Activated CD8-positive, alpha-beta memory T cell treated with anti-CD3 and anti-CD28 coated beads, Interleukin-2, amount 10 ng/mL, durations not matched to agents 7 days and 5 days (primary cell): Measurements from ENCODE around the gene RBL2. TPM values are rescaled to one million over a fixed set of nuclear protein-coding genes. Genes with fewer than 3 reads are reported as not detected.
"Not testable (repeated sequence)": the region's sequence is repeated elsewhere in the genome, so short reads cannot be mapped to it uniquely, and the experiment has no call there.

Experiments used
- ATAC-seq: fragments of 150-1000 bp; cut with Tn5 transposase; one replicate; pipeline ENCODE4 v1.10.0; 2021; ENCODE audit warnings: moderate library complexity
- CTCF ChIA-PET: fragments of 350-600 bp; sonication (Branson Sonifier 250); formaldehyde crosslinking; loops from one replicate; lab custom pipeline; 2021; ENCODE audit warnings: antibody characterized with exemption; lab: Charles Lee
- DNase-seq: peaks from one replicate; pipeline ENCODE4 v3.0.0-alpha.2; 2020
- H3K27ac Mint-ChIP-seq: one replicate; pipeline ENCODE4 v1.8.0; 2021; ENCODE audit warnings: mild to moderate bottlenecking, mixed read lengths
- H3K27me3 Mint-ChIP-seq: one replicate; pipeline ENCODE4 v1.8.0; 2021; ENCODE audit warnings: mixed read lengths
- H3K36me3 Mint-ChIP-seq: one replicate; pipeline ENCODE4 v1.8.0; 2021; ENCODE audit warnings: mild to moderate bottlenecking, mixed read lengths
- H3K4me1 Mint-ChIP-seq: one replicate; pipeline ENCODE4 v1.8.0; 2021; ENCODE audit warnings: mixed read lengths
- H3K4me3 Mint-ChIP-seq: one replicate; pipeline ENCODE4 v1.8.0; 2021; ENCODE audit warnings: mild to moderate bottlenecking, moderate library complexity, mixed read lengths
- H3K9me3 Mint-ChIP-seq: one replicate; pipeline ENCODE4 v1.8.0; 2022; ENCODE audit warnings: low read depth, mixed read lengths
- total RNA-seq, 2 experiments: library from RNA; stranded (reverse); gene quantifications; one replicate each; pipeline ENCODE4 v1.2.3, GENCODE V29; 2021

Gene RBL2
- total RNA-seq, 2 experiments from 2014 or later: 121 to 155 TPM

DNA sequence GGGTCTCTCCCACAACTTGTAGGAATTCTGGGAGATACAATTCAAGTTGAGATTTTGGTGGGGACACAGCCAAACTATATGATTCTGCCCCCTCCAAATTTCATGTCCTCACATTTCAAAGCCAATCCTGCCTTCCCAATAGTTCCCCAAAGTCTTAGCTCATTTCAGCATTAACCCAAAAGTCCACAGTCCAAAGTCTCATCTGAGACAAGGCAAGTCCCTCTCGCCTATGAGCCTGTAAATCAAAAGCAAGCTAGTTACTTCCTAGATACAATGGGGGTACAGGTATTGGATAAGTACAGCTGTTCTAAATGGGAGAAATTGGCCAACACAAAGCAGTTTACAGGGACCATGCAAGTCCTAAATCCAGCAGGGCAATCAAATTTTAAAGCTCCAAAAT, 78.5 kb downstream of the RBL2 start:
- H3K27me3 Mint-ChIP-seq, DNase-seq, H3K9me3 Mint-ChIP-seq, ATAC-seq, H3K27ac Mint-ChIP-seq, H3K4me3 Mint-ChIP-seq: not testable (repeated sequence)
- Mint-ChIP-seq H3K36me3 (peaks cover 14% of the 10 kb centered on the region), H3K4me1 (peaks cover 42% of the 10 kb centered on the region)
- CTCF ChIA-PET: interaction anchor here (0.8 to 2.3 kb wide), 4 partner anchors 9 to 37 kb away, joined by 3 to 8 read pairs (median 6); partner anchors contain the start of gene AKTIP

DNA sequence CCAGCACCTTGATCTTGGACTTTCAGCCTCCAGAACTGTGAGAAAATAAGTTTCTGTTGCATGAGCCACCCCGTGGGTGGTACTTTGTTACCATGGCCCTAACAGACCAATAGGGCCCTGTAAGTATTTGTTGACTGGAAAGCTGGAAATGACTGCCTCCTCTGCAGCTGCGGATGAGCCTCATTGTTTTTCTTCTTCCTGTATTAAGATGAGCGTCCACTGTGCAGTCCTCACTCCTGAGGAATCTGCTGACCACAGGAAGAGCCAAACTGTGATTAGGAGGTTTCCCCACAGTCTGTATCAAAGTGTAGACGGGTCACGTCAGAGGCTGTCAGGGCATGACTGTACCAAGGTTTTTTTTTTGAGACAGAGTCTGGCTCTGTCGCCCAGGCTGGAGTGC, 81.0 kb downstream of the RBL2 start:
- H3K27me3 Mint-ChIP-seq: no peaks in the 10 kb centered on the region
- CTCF ChIA-PET: no interaction called here

DNA sequence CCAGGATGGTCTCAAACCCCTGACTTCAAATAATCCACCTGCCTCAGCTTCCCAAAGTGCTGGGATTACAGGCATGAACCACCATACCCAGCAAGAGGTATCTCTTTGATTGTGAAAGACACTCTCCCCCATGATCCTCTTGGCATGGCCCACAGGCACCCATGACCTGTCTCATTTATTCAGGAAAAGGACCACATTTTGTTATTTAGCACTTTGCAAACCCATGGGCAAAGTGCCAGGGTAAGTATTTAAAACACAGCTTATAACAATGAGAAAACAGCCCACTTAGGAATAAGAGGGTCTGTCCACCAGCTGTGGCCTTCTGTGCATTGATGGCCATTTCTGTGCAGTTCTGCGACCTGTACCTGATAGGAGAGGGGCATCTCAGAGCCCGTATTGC, 81.5 kb downstream of the RBL2 start:
- CTCF ChIA-PET: interaction anchor here (3.8 kb wide), 1 partner anchor 12 kb away, joined by 14 read pairs; the partner anchor contains the start of gene AKTIP
- peak overlapping the region; percentile 48 for H3K27ac Mint-ChIP-seq
- peaks cover 19% of the 10 kb centered on the region for H3K36me3 Mint-ChIP-seq
- no peak for ATAC-seq
- peaks cover 57% of the 10 kb centered on the region for H3K4me1 Mint-ChIP-seq
- no peak overlapping the region for H3K4me3 Mint-ChIP-seq
- no peak for DNase-seq
- no peaks in the 10 kb centered on the region for H3K27me3 Mint-ChIP-seq
- peaks cover 5% of the 10 kb centered on the region for H3K9me3 Mint-ChIP-seq

More for the DNA sequence above, 81.0 kb downstream of the RBL2 start:
- DNase-seq (no peak), ATAC-seq (no peak)
- peaks cover 58% of the 10 kb centered on the region for H3K4me1 Mint-ChIP-seq
- H3K4me3 Mint-ChIP-seq: no peak overlapping the region
- H3K27ac Mint-ChIP-seq: no peak overlapping the region
- H3K9me3 Mint-ChIP-seq: peaks cover 5% of the 10 kb centered on the region
- H3K36me3 Mint-ChIP-seq: peaks cover 19% of the 10 kb centered on the region

DNA sequence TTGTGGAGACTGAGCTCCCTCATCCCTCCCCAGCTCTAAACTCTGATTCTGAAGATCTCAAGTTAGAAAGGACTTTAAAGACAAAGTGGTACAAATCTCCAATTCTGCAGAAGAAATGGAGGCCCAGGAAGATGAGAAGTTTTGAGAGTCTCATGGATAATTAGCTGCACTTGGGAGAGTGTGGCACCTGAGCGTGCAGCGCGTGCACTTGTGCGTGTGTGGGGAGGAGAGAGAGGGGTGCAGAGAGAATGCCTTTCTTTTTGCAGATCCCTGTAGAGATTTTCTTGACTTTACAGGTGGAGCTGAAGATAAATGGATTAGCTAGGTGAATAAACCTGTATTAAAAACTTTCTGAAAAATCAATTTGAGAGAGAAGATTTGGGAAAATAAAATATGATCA, 83.6 kb downstream of the RBL2 start:
- Mint-ChIP-seq H3K27ac (peak overlapping the region; percentile 89), H3K4me3 (peak overlapping the region; percentile 70), H3K36me3 (peaks cover 19% of the 10 kb centered on the region), H3K4me1 (peaks cover 52% of the 10 kb centered on the region), H3K9me3 (peaks cover 5% of the 10 kb centered on the region), H3K27me3 (no peaks in the 10 kb centered on the region)
- CTCF ChIA-PET: interaction anchor here (1.1 to 3.8 kb wide), 9 partner anchors 9 to 463 kb away, joined by 3 to 14 read pairs (median 7); partner anchors contain the start of genes AKTIP, CHD9 and RBL2
- DNase-seq (no peak), ATAC-seq (no peak)

DNA sequence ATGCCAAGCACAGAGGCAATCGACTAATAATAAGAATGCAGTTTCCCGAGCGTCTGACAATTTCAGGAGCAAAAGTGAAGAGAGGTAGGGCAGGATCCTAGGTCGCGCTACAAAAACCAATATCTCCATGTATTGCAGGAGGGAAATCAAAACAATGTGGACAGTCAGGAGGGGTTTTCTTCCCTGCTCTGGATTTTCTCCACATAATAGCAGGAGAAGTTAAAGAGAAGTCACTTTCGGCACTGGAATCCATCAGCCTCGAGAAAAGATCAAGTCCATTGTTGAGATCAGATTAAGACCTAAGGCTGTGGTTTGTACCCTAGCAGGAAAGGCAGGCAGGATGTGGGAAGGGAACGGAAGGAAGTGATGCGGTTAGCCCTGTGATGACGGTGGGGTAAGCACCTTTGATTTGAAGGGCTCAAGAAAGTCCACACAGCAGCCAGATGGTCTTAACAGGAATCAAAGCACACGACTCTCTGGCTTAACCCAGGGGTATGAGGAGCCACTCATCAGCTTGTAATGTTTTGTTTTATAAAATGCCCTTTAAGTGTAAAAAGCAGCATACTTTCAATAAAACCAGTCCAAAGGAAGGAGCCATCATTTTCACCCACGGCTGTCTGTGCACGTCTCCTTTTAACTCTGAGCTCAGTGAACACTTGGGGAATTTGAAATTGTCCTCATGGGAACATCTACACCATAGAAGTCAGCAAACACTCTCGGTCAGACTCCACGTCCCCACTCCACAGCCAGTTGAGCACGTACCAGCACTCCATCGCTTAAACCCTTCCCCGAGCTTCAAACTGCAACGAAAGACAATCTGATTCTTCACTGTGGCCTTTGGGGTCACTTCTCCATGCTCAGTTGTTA, 84.5 kb downstream of the RBL2 start:
- Mint-ChIP-seq H3K27me3 (no peaks in the 10 kb centered on the region), H3K27ac (peak overlapping the region; percentile 89), H3K36me3 (peaks cover 19% of the 10 kb centered on the region), H3K4me3 (peak overlapping the region; percentile 70), H3K4me1 (peaks cover 49% of the 10 kb centered on the region), H3K9me3 (peaks cover 5% of the 10 kb centered on the region)
- ATAC-seq: peak; percentile 89
- CTCF ChIA-PET: interaction anchor here (1.1 to 3.8 kb wide), 13 partner anchors 9 to 235 kb away, joined by 3 to 14 read pairs (median 5); partner anchors contain the start of genes AKTIP and RBL2
- peak; percentile 95 for DNase-seq

DNA sequence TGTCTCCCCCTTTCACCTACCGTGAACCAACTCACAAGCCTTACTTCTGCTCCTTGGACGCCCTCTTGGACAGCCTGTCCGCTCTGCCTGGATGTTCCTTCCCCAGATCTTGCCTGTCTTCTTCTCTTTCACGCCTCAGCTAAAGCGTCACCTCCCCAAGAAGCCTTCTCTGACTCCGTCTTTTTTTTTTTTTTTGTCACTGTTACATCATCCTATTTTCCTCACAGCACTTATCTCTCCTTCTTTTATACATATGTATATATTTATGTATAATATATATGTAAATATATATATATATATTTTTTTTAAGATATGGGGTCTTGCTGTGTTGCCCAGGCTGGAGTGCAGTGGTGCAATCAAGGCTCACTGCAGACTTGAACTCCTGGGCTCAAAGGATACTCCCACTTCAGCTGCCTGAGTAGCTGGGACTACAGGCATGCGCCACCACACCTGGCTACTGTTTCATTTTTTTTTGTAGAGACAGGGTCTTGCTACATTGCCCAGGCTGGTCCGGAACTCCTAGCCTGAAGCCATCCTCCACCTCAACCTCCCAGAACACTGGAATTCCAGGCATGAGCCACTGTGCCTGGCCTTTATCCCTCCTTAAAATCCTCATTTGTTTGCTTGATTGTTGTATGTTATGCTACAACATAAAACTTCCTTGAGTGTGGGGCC, 85.3 kb downstream of the RBL2 start:
- H3K27ac Mint-ChIP-seq: peak overlapping the region; percentile 89
- H3K4me3 Mint-ChIP-seq: peak overlapping the region; percentile 70
- CTCF ChIA-PET: interaction anchor here (1.1 to 3.8 kb wide), 11 partner anchors 10 to 236 kb away, joined by 3 to 14 read pairs (median 4); partner anchors contain the start of genes AKTIP and RBL2
- peaks cover 45% of the 10 kb centered on the region for H3K4me1 Mint-ChIP-seq
- ATAC-seq (peak; percentile 6), DNase-seq (no peak)
- H3K9me3 Mint-ChIP-seq: no peaks in the 10 kb centered on the region
- no peaks in the 10 kb centered on the region for H3K27me3 Mint-ChIP-seq
- peaks cover 11% of the 10 kb centered on the region for H3K36me3 Mint-ChIP-seq

DNA sequence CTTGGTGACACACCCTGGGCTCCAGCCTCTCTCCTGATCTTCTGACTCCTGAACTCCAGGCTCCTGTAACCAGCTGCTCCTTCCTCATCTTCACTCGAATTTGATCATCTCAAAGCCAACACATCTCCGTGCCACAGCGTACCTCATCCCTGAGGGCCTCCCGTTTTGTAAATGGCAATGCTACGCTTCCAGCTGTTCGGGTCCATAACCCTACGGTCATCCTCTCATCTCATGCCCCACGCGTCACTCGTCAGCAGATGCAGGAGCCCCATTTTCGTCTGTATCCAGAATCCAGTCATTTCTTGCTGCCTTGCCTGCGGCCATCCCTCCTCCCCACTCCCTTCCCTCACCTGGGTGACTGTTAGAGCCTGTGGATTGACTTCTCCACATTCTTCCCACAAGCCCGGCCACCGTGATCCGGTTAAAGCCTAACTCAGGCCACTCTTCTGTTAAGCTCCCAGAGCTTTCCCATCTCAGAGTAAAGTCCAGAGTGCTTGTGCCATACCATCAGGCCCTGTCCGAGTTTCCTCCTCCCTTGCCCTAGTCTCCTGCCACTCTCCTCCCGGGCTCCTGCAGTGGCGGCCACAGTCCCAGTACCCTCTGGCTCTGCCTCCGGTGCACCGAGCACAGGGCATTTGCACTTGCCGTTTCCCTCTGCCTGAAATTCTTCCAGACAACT, 89.0 kb downstream of the RBL2 start:
- Mint-ChIP-seq H3K4me3 (no peak overlapping the region), H3K27ac (no peak overlapping the region), H3K27me3 (no peaks in the 10 kb centered on the region), H3K9me3 (no peaks in the 10 kb centered on the region), H3K4me1 (peaks cover 25% of the 10 kb centered on the region), H3K36me3 (peaks cover 7% of the 10 kb centered on the region)
- DNase-seq: no peak
- CTCF ChIA-PET: no interaction called here
- ATAC-seq: no peak

DNA sequence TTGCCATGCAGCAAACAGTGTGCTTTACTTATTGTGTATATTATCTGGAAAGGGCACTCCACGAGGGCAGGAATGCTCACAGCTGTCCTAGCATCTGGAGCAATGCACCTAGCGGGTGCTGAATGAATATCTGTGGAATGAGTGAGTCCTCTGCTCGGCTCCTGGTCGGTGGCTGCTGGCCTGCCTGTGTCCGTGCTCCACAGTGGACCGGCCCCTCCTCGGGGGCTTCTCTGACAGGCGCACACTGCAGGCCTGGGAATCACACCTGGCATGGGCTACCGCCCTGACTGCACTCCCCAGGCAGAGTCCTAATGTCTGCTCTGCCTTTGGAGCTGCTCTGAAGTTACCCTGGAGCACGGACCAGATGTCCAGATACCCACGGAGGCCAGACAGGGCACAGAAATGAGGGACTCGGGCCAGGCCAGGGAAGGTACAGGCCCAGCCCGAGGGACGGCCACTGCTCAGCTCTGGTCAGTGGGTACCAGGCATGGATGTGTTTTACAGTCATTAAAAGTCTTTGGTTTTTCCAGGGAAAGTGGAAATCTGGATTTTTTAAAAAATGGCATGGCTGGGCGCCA, 89.8 kb downstream of the RBL2 start:
- CTCF ChIA-PET: no interaction called here
- no peaks in the 10 kb centered on the region for H3K9me3 Mint-ChIP-seq
- no peak overlapping the region for H3K4me3 Mint-ChIP-seq
- no peaks in the 10 kb centered on the region for H3K27me3 Mint-ChIP-seq
- no peak for DNase-seq
- peaks cover 17% of the 10 kb centered on the region for H3K4me1 Mint-ChIP-seq
- H3K36me3 Mint-ChIP-seq: peaks cover 7% of the 10 kb centered on the region
- H3K27ac Mint-ChIP-seq: no peak overlapping the region
- ATAC-seq: no peak

DNA sequence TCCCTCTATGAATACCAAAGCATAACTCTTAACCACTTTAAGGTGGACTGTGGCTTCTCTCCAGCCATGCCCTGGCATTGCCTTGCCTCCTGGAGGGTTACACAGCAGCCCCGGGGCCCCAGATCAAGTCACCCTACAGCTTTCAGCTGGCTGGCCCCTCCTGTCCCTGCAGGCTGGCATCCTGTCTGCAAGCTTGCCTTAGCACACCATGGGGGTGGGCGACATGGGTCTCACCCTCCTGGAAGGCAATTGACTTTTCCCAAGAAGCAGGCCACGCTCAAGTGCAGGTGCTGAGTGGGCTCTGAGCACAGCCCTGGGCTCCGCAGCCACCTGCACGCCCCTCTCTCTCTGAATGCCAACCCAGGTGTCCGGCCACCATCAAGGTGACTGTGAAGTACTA, 94.5 kb downstream of the RBL2 start:
- Mint-ChIP-seq H3K27me3 (no peaks in the 10 kb centered on the region), H3K36me3 (peaks cover 3% of the 10 kb centered on the region), H3K4me1 (no peaks in the 10 kb centered on the region), H3K4me3 (no peak overlapping the region), H3K27ac (no peak overlapping the region), H3K9me3 (no peaks in the 10 kb centered on the region)
- ATAC-seq (no peak), DNase-seq (no peak)
- CTCF ChIA-PET: interaction anchor here (1.0 kb wide), 1 partner anchor 21 kb away, joined by 3 read pairs; no protein-coding TSS in a partner anchor

DNA sequence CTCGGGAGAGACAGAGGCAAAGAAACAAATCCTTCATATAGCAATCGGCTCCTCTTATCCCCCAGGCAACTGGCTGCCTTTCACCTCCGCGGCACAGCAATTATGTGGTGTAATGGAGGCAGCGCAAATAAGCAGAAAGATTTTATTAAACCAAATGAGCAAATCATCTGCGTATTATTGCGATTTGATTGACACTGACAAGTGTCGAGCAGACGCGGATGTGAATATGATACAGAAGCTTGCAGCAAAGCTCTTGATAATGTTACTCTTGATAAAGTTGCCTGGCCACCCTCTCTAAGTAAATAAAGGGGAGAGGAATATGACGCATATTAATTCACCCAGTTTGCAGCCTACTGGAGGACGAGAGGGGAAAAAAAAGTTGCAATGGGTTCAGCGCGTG, 95.2 kb downstream of the RBL2 start:
- Mint-ChIP-seq H3K9me3 (no peaks in the 10 kb centered on the region), H3K27me3 (no peaks in the 10 kb centered on the region), H3K4me3 (no peak overlapping the region), H3K27ac (no peak overlapping the region), H3K4me1 (peaks cover 6% of the 10 kb centered on the region), H3K36me3 (peaks cover 3% of the 10 kb centered on the region)
- DNase-seq (no peak), ATAC-seq (no peak)
- CTCF ChIA-PET: interaction anchor here (1.0 kb wide), 2 partner anchors 15 to 20 kb away, joined by 3 read pairs; no protein-coding TSS in a partner anchor

DNA sequence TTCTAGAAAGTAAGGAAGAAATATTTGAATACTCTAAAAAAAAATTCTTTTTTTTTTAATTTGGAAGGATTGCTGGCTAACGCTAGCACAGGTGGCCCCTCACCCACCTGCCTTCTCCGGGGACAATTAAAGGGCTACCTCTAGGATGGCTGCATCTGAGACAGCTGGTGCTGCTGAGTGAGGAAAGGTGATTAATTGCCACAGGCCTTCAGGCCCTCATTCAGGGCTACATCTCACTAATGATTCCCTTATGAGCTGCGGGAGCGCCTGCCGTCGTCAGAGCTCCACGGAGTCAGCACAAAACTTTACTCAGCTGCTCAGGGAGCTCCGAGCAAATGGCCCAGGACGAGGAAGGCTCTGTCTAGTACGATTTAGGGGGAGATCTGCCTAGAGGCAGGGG, 95.8 kb downstream of the RBL2 start:
- DNase-seq (no peak), ATAC-seq (no peak)
- Mint-ChIP-seq H3K27ac (no peak overlapping the region), H3K27me3 (no peaks in the 10 kb centered on the region), H3K36me3 (peaks cover 3% of the 10 kb centered on the region), H3K4me3 (no peak overlapping the region), H3K9me3 (no peaks in the 10 kb centered on the region), H3K4me1 (peaks cover 11% of the 10 kb centered on the region)
- CTCF ChIA-PET: interaction anchor here (0.9 to 1.0 kb wide), 2 partner anchors 15 to 25 kb away, joined by 3 read pairs; no protein-coding TSS in a partner anchor

DNA sequence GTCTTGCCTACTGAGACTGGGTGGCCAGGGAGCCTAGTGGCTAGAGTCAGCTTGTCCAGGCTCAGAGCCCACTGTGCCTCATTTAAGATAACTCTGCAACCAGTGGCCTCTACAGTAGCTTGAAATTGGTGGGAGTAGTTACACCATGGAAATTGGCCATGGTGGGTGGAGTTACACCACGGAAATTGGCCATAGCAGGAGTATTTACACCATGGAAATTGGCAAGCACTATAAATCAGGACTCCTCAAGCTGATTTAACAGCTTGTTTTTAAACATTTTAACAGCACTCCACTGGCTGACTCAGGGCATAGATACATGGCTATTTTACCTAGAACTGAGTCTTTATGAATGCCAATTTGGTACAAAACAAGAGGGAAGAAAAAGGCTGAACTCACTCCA, 96.5 kb downstream of the RBL2 start:
- Mint-ChIP-seq H3K27me3 (no peaks in the 10 kb centered on the region), H3K36me3 (peaks cover 3% of the 10 kb centered on the region), H3K4me3 (no peak overlapping the region), H3K9me3 (no peaks in the 10 kb centered on the region), H3K4me1 (peaks cover 17% of the 10 kb centered on the region), H3K27ac (no peak overlapping the region)
- CTCF ChIA-PET: interaction anchor here (0.9 to 1.1 kb wide), 2 partner anchors 8 to 25 kb away, joined by 3 read pairs; no protein-coding TSS in a partner anchor
- ATAC-seq (no peak), DNase-seq (no peak)
